K562 (cell line): Measurements from ENCODE around the gene ZFYVE28. TPM values are rescaled to one million over a fixed set of nuclear protein-coding genes. Genes with fewer than 3 reads are reported as not detected.

Source experiments
- ARID1B ChIP-seq: fragments of 450-650 bp; IDR thresholded peaks from 2 replicates; pipeline ENCODE4 v1.6.1; 2016; ENCODE audit warnings: antibody characterized with exemption, mild to moderate bottlenecking, inconsistent platforms
- C11orf30 ChIP-seq: fragments of 450-650 bp; IDR thresholded peaks from 2 replicates; pipeline ENCODE4 v1.6.1; 2016; ENCODE audit warnings: low read depth, mild to moderate bottlenecking
- CAMTA2 ChIP-seq: fragments of 250-450 bp; sonication (Bioruptor Pico); conservative IDR thresholded peaks from 2 replicates; pipeline ENCODE4 v1.5.1; 2022
- CHCHD3 ChIP-seq: fragments of 250-450 bp; sonication (Bioruptor Pico); IDR thresholded peaks from 2 replicates; pipeline ENCODE4 v2.1.2; 2022; ENCODE audit warnings: mild to moderate bottlenecking
- EP300 ChIP-seq: IDR thresholded peaks from 2 replicates; pipeline ENCODE4 v1.6.1; 2012; ENCODE audit warnings: low read length, improper control_type of control experiment
- HNRNPK ChIP-seq: fragments of 200-400 bp; formaldehyde crosslinking; IDR thresholded peaks from one replicate; pipeline ENCODE4 v1.6.1; 2018; ENCODE audit warnings: mild to moderate bottlenecking, low read depth, low read length; ENCODE audit not compliant: poor library complexity, severe bottlenecking
- MXI1 ChIP-seq: IDR thresholded peaks from 2 replicates; pipeline ENCODE4 v1.6.1; 2011; ENCODE audit warnings: low read depth, mild to moderate bottlenecking, improper control_type of control experiment, low read length
- NR2C2 ChIP-seq, 2 experiments: fragments of 200-800 bp in 1 of 2; sonication (Bioruptor generic) in 1 of 2; sonication (generic) in 1 of 2; formaldehyde crosslinking in 1 of 2; IDR thresholded peaks; 2 replicates each; pipeline versions ENCODE4 v1.6.1 to v1.8.0; 2016 to 2022; ENCODE audit warnings: mild to moderate bottlenecking in 1 of 2, missing compliant biosample characterization in 1 of 2, missing genetic modification characterization in 1 of 2, missing genetic modification reagents in 1 of 2
- POLR2AphosphoS5 ChIP-seq: IDR thresholded peaks from 2 replicates; pipeline ENCODE4 v1.6.1; 2011; ENCODE audit warnings: mild to moderate bottlenecking, low read depth, low read length, moderate library complexity; ENCODE audit not compliant: control insufficient read depth, insufficient read depth
- RB1 ChIP-seq: fragments of 450-650 bp; IDR thresholded peaks from 2 replicates; pipeline ENCODE4 v1.6.1; 2017; ENCODE audit warnings: low read depth, mild to moderate bottlenecking
- TEAD4 ChIP-seq, 2 experiments: sonication (generic) in 1 of 2; formaldehyde crosslinking in 1 of 2; IDR thresholded peaks; 2 replicates each; pipeline versions ENCODE4 v1.6.1 to v1.8.0; 2012 to 2022; ENCODE audit warnings: borderline replicate concordance in 1 of 2, inconsistent platforms in 1 of 2, low read length in 1 of 2, mild to moderate bottlenecking in 1 of 2, missing genetic modification reagents in 1 of 2
- ZNF592 ChIP-seq: fragments of 450-650 bp; IDR thresholded peaks from 2 replicates; pipeline ENCODE4 v1.6.1; 2017; ENCODE audit warnings: antibody characterized with exemption, mild to moderate bottlenecking
- polyA plus RNA-seq, 8 experiments: library from polyadenylated mRNA; depleted of rRNA in 4 of 8; stranded (reverse) in 5 of 8; unstranded in 3 of 8; fragments of >200 nt; fragmentation: Nextera tagmentation in 2 of 8; fragmentation: Illumina TruSeq in 1 of 8; extraction: Ambion mirVana in 2 of 8; extraction: Trizol in 1 of 8; gene quantifications; 2 replicates each; pipeline versions ENCODE4 v1.2.1 to v1.2.3, GENCODE V29; 2011 to 2014; ENCODE audit warnings: inconsistent platforms in 1 of 8, missing spikeins in 1 of 8
- total RNA-seq, 7 experiments: library from RNA; depleted of rRNA in 6 of 7; stranded (reverse); fragments of >200 nt in 6 of 7; fragmentation: Illumina TruSeq in 2 of 7; extraction: Trizol in 2 of 7; gene quantifications; 2 replicates each; pipeline versions ENCODE4 v1.2.1 to v1.2.3, GENCODE V29; 2011 to 2021; ENCODE audit warnings: low replicate concordance in 1 of 7
- TF ChIP-seq, protein P1 (sequence below), 2 experiments: fragments of 450-650 bp; IDR thresholded peaks; 2 replicates each; pipeline ENCODE4 v1.6.1; 2018; ENCODE audit warnings: mild to moderate bottlenecking in 2 of 2, low read depth in 1 of 2; ENCODE audit not compliant: partially characterized antibody in 2 of 2
- TF ChIP-seq, protein P2 (sequence below): IDR thresholded peaks from 2 replicates; pipeline ENCODE4 v1.6.1; 2011; ENCODE audit not compliant: insufficient read length; ENCODE audit errors: extremely low read depth

ZFYVE28 gene
- total and polyA plus RNA-seq, 9 of the 15 experiments (the other 6 are each of a cell fraction or from before 2014, with no cell fraction given), result 1.3 to 24.8 (median 8.9) TPM

- TF ChIP-seq, protein P1, sequence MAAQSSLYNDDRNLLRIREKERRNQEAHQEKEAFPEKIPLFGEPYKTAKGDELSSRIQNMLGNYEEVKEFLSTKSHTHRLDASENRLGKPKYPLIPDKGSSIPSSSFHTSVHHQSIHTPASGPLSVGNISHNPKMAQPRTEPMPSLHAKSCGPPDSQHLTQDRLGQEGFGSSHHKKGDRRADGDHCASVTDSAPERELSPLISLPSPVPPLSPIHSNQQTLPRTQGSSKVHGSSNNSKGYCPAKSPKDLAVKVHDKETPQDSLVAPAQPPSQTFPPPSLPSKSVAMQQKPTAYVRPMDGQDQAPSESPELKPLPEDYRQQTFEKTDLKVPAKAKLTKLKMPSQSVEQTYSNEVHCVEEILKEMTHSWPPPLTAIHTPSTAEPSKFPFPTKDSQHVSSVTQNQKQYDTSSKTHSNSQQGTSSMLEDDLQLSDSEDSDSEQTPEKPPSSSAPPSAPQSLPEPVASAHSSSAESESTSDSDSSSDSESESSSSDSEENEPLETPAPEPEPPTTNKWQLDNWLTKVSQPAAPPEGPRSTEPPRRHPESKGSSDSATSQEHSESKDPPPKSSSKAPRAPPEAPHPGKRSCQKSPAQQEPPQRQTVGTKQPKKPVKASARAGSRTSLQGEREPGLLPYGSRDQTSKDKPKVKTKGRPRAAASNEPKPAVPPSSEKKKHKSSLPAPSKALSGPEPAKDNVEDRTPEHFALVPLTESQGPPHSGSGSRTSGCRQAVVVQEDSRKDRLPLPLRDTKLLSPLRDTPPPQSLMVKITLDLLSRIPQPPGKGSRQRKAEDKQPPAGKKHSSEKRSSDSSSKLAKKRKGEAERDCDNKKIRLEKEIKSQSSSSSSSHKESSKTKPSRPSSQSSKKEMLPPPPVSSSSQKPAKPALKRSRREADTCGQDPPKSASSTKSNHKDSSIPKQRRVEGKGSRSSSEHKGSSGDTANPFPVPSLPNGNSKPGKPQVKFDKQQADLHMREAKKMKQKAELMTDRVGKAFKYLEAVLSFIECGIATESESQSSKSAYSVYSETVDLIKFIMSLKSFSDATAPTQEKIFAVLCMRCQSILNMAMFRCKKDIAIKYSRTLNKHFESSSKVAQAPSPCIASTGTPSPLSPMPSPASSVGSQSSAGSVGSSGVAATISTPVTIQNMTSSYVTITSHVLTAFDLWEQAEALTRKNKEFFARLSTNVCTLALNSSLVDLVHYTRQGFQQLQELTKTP (IDR thresholded peaks at IDR 0.05; ENCODE audit: low read depth in 1 of 2, partially characterized antibody in 2 of 2), result no peak
- no peak for TF ChIP-seq NR2C2 (CRISPR knock-in tag; IDR thresholded peaks at IDR 0.05)
- TF ChIP-seq NR2C2 (tag; IDR thresholded peaks at IDR 0.05), result no peak
- TF ChIP-seq, protein P2, sequence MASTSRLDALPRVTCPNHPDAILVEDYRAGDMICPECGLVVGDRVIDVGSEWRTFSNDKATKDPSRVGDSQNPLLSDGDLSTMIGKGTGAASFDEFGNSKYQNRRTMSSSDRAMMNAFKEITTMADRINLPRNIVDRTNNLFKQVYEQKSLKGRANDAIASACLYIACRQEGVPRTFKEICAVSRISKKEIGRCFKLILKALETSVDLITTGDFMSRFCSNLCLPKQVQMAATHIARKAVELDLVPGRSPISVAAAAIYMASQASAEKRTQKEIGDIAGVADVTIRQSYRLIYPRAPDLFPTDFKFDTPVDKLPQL, result no peak
- TF ChIP-seq ARID1B, result peak; percentile 79
- peak; percentile 33 for TF ChIP-seq EP300
- no peak for TF ChIP-seq CAMTA2 (CRISPR knock-in tag)
- TF ChIP-seq TEAD4 (IDR thresholded peaks at IDR 0.05; ENCODE audit: low read length), result 0 out of 2 replicates have a peak, but pooled peaks have one; percentile 30
- TF ChIP-seq TEAD4 (CRISPR knock-in tag; IDR thresholded peaks at IDR 0.05; ENCODE audit: borderline replicate concordance), result no peak
- peak; percentile 16; the same call in 1 of the 2 replicates for TF ChIP-seq RB1
- peak; percentile 68 for TF ChIP-seq ZNF592
- TF ChIP-seq HNRNPK, result no peak
- no peak for TF ChIP-seq CHCHD3 (CRISPR knock-in tag)
- no peak for TF ChIP-seq C11orf30
- TF ChIP-seq MXI1, result no peak
- peak; percentile 43; the same call in 1 of the 2 replicates for TF ChIP-seq POLR2AphosphoS5
- TF ChIP-seq, all 486 proteins: peak for 35
These were observed 151.1 kb downstream of the ZFYVE28 start (continued) for GRCh38 chr4:2267320-2267811.
